Upper lobe of right lung (tissue), 1 donor: ENCODE measurements around the gene ARHGAP22. TPM values are rescaled to one million over a fixed set of nuclear protein-coding genes. Genes with fewer than 3 reads are reported as not detected.

Experiments
- ATAC-seq: fragments of 200-7000 bp; cut with Tn5 transposase; one replicate; pipeline ENCODE4 v1.9.1; 2020; ENCODE audit warnings: mild to moderate bottlenecking, moderate library complexity
- DNase-seq: peaks from one replicate; pipeline ENCODE4 v3.0.0-alpha.2; 2020
- H3K27ac ChIP-seq: fragments of 200-600 bp; one replicate; pipeline ENCODE4 v1.8.0; 2022
- H3K27me3 ChIP-seq: fragments of 200-600 bp; one replicate; pipeline ENCODE4 v1.8.0; 2022; ENCODE audit warnings: mild to moderate bottlenecking
- H3K36me3 ChIP-seq: fragments of 200-600 bp; one replicate; pipeline ENCODE4 v1.8.0; 2022
- H3K4me1 ChIP-seq: fragments of 200-600 bp; one replicate; pipeline ENCODE4 v1.8.0; 2022
- H3K4me3 ChIP-seq: fragments of 200-600 bp; one replicate; pipeline ENCODE4 v1.8.0; 2022; ENCODE audit warnings: mild to moderate bottlenecking
- H3K9me3 ChIP-seq: fragments of 200-600 bp; one replicate; pipeline ENCODE4 v1.8.0; 2022
- intact Hi-C: fragments of 100-400 bp; cut with DNase I; formaldehyde crosslinking; loops from one replicate; pipeline ENCODE4 v1.11.0; 2022
- total RNA-seq: library from RNA; stranded (reverse); fragmentation: NEBNext Ultra II Directional; extraction: Animal tissue kit (Norgen Biotek cat#: 25700); gene quantifications from one replicate; pipeline ENCODE4 v1.2.1, GENCODE V29; 2021
- TF ChIP-seq, protein P1 (sequence below): fragments of 200-600 bp; IDR thresholded peaks from one replicate; pipeline ENCODE4 v1.8.0; 2022; ENCODE audit warnings: antibody characterized with exemption
- donor health status: DM: no; HTN: yes; CAD: no; lungs with severe emphysema.

ARHGAP22 gene
- total RNA-seq, 1 donor from 2014 or later: 6.8 TPM

DNA sequence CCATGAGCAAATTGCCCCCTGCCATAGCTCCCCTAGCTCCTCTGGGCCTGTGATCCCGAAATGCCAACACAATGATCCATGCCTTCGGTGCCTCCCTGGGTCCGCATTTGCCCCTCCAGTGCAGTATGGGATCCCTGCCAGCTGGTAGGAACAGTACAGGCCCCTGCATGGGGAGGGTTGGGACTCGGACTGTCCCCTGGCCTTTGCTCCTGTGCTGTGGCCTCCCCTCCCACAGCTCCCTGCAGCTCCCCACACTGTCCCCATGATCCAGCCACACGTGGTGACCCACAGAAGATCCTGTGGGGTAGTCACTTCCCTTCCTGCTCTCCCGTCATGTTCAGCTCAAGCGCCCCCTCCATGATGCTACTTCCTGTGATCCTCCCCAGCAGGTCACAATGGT, 158.1 kb downstream of the ARHGAP22 start:
- TF ChIP-seq, protein P1, sequence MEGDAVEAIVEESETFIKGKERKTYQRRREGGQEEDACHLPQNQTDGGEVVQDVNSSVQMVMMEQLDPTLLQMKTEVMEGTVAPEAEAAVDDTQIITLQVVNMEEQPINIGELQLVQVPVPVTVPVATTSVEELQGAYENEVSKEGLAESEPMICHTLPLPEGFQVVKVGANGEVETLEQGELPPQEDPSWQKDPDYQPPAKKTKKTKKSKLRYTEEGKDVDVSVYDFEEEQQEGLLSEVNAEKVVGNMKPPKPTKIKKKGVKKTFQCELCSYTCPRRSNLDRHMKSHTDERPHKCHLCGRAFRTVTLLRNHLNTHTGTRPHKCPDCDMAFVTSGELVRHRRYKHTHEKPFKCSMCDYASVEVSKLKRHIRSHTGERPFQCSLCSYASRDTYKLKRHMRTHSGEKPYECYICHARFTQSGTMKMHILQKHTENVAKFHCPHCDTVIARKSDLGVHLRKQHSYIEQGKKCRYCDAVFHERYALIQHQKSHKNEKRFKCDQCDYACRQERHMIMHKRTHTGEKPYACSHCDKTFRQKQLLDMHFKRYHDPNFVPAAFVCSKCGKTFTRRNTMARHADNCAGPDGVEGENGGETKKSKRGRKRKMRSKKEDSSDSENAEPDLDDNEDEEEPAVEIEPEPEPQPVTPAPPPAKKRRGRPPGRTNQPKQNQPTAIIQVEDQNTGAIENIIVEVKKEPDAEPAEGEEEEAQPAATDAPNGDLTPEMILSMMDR: no peak
- H3K27ac ChIP-seq: no peak overlapping the region
- DNase-seq (peak; percentile 68), ATAC-seq (peak; percentile 51)
- H3K36me3 ChIP-seq: no peaks in the 10 kb centered on the region
- H3K27me3 ChIP-seq: no peaks in the 10 kb centered on the region
- no peak overlapping the region for H3K4me3 ChIP-seq
- no peaks in the 10 kb centered on the region for H3K4me1 ChIP-seq
- intact Hi-C loops: no loop called here
- no peaks in the 10 kb centered on the region for H3K9me3 ChIP-seq

DNA sequence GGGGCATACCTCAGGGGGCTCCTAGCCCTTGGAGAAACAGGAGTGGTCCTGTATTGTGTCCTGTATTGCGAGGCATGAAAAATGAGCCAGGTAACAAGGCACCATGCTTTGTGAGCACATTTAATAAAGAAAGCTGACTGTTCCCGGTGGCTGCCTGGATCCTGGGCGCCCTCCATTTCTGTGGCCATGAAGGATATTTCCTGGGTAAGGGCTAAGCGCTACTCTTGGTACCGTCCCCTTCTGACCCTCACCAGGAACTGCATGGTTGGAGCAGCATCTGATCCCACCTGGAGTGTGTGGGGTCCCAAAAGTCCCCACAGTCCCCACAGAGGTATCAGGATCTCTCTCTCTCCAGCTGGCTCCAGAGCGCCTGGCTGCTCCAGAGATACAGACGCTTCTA, 158.9 kb downstream of the ARHGAP22 start:
- ATAC-seq (no peak), DNase-seq (no peak)
- Histone ChIP-seq H3K4me1 (no peaks in the 10 kb centered on the region), H3K36me3 (no peaks in the 10 kb centered on the region), H3K4me3 (no peak overlapping the region), H3K9me3 (no peaks in the 10 kb centered on the region), H3K27ac (no peak overlapping the region), H3K27me3 (no peaks in the 10 kb centered on the region)
- intact Hi-C loops: no loop called here
- TF ChIP-seq, protein P1: no peak

DNA sequence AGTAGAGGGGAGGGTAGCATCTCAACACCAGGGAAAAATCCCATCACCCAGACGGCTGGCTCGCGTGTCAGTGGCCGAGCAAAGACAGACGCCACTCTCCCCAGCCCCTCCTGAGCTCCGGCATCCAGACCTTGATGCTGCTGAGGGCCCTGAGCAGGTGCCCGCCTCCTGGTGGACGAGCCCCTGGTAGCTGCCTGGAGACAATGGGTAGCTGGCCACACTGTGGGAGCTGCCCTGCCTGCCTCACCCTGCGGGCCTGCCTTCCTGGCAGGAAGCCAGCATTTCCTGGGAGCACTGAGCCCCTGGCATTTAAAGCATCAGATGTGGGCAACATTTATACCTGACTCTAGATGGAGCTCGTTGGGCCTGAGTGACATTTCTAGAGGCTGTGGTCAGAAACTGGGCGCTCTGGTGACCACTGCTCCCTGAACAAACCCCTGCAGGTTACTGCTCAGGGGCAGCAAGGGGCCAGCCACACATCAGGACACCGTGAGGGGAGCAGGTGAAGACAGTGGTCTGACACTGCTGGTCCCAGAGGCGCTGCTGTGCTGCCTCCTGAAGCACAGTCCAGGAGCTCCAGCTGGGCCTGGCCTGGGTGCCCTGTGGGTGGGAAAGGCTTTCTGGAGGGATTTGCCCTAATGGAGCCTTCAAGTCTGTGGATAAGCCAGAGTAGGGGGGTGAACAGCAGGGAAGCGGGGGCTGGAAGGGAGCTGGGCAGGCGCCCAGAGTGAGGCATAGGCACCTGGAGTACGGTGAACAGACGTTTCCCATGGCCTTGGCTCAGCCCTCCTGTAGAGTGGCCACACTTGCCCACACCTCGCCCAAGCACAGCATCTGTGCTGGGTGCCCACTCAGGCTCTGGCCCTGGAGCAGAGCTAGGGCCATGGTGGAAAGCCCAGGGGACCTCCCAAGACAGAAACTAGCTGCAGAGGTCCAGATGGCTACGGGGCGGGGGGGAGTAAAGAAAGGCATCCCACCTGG, 159.7 kb downstream of the ARHGAP22 start:
- TF ChIP-seq, protein P1: no peak
- no peaks in the 10 kb centered on the region for H3K27me3 ChIP-seq
- intact Hi-C loops: no loop called here
- no peak overlapping the region for H3K4me3 ChIP-seq
- no peak overlapping the region for H3K27ac ChIP-seq
- no peaks in the 10 kb centered on the region for H3K9me3 ChIP-seq
- peak; percentile 58 for DNase-seq
- H3K36me3 ChIP-seq: no peaks in the 10 kb centered on the region
- no peaks in the 10 kb centered on the region for H3K4me1 ChIP-seq
- ATAC-seq: no peak

DNA sequence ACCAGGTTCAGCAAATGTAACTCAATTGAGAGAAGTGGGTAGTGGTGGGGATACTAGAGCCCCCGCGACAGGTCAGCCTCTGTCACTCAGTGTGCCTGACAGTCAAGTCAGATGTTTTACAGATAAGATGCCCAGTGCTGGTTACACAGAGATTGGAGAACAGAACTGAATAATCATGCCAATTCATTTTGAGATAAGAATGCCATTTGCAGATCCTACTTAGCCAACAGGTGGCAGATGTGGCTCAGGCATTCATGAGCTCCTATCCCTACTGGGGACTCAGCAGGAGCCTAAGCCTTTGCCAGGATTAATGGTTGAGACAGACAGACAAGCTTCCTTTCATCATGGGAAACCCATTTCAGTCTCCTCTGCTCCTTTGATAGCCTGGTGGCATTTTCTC, 160.6 kb downstream of the ARHGAP22 start:
- Histone ChIP-seq H3K4me3 (no peak overlapping the region), H3K27ac (no peak overlapping the region), H3K27me3 (no peaks in the 10 kb centered on the region), H3K36me3 (no peaks in the 10 kb centered on the region), H3K9me3 (no peaks in the 10 kb centered on the region), H3K4me1 (no peaks in the 10 kb centered on the region)
- intact Hi-C loops: no loop called here
- TF ChIP-seq, protein P1: no peak
- DNase-seq (no peak), ATAC-seq (no peak)

DNA sequence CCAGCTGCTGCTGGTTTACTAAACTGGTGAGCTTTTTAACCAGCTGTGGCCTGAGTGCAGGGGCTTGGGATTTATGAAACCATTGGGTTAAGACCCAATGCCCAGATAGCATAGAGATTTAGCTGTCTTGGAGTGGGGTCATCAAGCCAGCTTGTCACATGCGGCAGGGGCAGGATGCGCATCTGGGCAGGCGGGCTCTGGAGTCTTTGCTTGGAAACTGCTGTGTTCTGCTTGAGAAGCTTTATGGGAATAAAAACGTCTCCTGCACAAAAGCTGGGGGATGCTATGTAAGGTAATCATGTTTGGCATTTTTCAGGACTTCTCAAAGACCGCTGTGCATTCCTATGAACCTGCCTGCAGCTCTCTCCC, 162.1 kb downstream of the ARHGAP22 start:
- DNase-seq (no peak), ATAC-seq (no peak)
- Histone ChIP-seq H3K27me3 (no peaks in the 10 kb centered on the region), H3K4me3 (no peak overlapping the region), H3K27ac (no peak overlapping the region), H3K4me1 (no peaks in the 10 kb centered on the region), H3K36me3 (no peaks in the 10 kb centered on the region), H3K9me3 (no peaks in the 10 kb centered on the region)
- intact Hi-C loops: no loop called here
- TF ChIP-seq, protein P1: no peak
